ENCODE results near the gene NUDT1. TPM values are rescaled to one million over a fixed set of nuclear protein-coding genes. Genes with fewer than 3 reads are reported as not detected.

The NUDT1 gene
- total RNA-seq, 2 experiments from 2014 or later: 12.8 to 13.0 TPM

- H3K4me3 ChIP-seq (ENCODE audit: low read length): no peak overlapping the region
- H3K4me1 Mint-ChIP-seq (ENCODE audit: low read depth): no peaks in the 10 kb centered on the region
- ATAC-seq (ENCODE audit: poor library complexity) (no peak), DNase-seq (peak in 1 of 14 experiments; percentile 11)
- peaks cover 11 to 25% of the 10 kb centered on the region in 2 experiments for H3K9me3 ChIP-seq (ENCODE audit: control insufficient read depth in 1 of 2, insufficient read depth in 1 of 2, low read length in 2 of 2)
- CTCF ChIA-PET: no interaction called here
- TF ChIP-seq CTCF (IDR thresholded peaks at IDR 0.05): no peak
- no peak overlapping the region for H3K4me3 Mint-ChIP-seq
- H3K27ac ChIP-seq (ENCODE audit: low read depth in 1 of 2, low read length in 2 of 2): no peak overlapping the region
- intact Hi-C loops (cut with DNase I, micrococcal nuclease): no loop called here
- H3K4me1 ChIP-seq (ENCODE audit: insufficient read depth, low read length): no peaks in the 10 kb centered on the region
- no peak overlapping the region for H3K27ac Mint-ChIP-seq
- peaks cover 26% of the 10 kb centered on the region for H3K36me3 ChIP-seq (ENCODE audit: insufficient read depth, low read length)
- no peaks in the 10 kb centered on the region for H3K27me3 Mint-ChIP-seq
- H3K9me3 Mint-ChIP-seq: no peaks in the 10 kb centered on the region
- H3K27me3 ChIP-seq (ENCODE audit: control insufficient read depth in 1 of 2, insufficient read depth in 2 of 2, low read length in 2 of 2): no peaks in the 10 kb centered on the region
- POLR2A ChIA-PET: no interaction called here
- H3K36me3 Mint-ChIP-seq (ENCODE audit: low read depth): peaks cover 47% of the 10 kb centered on the region
These were observed 44.4 kb upstream of the NUDT1 start for GRCh38 chr7:2197436-2198155.

DNA sequence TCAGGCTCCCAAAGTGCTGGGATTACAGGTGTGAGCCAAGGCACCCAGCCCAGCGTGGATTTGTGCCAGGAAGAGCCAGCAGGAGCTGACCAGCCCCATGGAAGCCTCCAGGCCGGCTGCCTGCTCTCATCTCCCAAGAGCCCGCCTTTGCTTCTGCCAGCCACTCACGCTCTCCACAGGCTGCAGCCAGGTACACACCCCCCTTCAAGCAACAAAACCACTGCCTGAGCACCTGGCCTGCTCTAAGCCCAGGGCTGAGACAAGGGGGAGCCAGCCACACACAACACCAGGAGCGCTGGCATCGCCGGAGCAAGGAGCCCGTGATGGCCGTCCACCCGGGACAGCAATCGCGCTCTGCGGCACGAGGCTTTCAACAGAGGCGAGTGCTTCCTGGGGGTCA is 43.8 kb upstream of the NUDT1 start:
- ChIA-PET CTCF (no interaction called here), POLR2A (no interaction called here)
- H3K4me1 Mint-ChIP-seq (ENCODE audit: low read depth): no peaks in the 10 kb centered on the region
- peaks cover 40% of the 10 kb centered on the region for H3K36me3 Mint-ChIP-seq (ENCODE audit: low read depth)
- no peak for TF ChIP-seq CTCF (IDR thresholded peaks at IDR 0.05)
- no peak overlapping the region for H3K4me3 ChIP-seq (ENCODE audit: low read length)
- no peaks in the 10 kb centered on the region for H3K4me1 ChIP-seq (ENCODE audit: insufficient read depth, low read length)
- no peak for DNase-seq
- no peak for ATAC-seq (ENCODE audit: poor library complexity)
- no peaks in the 10 kb centered on the region for H3K9me3 Mint-ChIP-seq
- H3K27me3 Mint-ChIP-seq: no peaks in the 10 kb centered on the region
- H3K4me3 Mint-ChIP-seq: no peak overlapping the region
- no peak overlapping the region for H3K27ac ChIP-seq (ENCODE audit: low read depth in 1 of 2, low read length in 2 of 2)
- H3K36me3 ChIP-seq (ENCODE audit: insufficient read depth, low read length): peaks cover 22% of the 10 kb centered on the region
- H3K27me3 ChIP-seq (ENCODE audit: control insufficient read depth in 1 of 2, insufficient read depth in 2 of 2, low read length in 2 of 2): no peaks in the 10 kb centered on the region
- H3K9me3 ChIP-seq (ENCODE audit: control insufficient read depth in 1 of 2, insufficient read depth in 1 of 2, low read length in 2 of 2): peaks cover 11 to 25% of the 10 kb centered on the region in 2 experiments
- H3K27ac Mint-ChIP-seq: no peak overlapping the region
- intact Hi-C loops (cut with DNase I, micrococcal nuclease): no loop called here

DNA sequence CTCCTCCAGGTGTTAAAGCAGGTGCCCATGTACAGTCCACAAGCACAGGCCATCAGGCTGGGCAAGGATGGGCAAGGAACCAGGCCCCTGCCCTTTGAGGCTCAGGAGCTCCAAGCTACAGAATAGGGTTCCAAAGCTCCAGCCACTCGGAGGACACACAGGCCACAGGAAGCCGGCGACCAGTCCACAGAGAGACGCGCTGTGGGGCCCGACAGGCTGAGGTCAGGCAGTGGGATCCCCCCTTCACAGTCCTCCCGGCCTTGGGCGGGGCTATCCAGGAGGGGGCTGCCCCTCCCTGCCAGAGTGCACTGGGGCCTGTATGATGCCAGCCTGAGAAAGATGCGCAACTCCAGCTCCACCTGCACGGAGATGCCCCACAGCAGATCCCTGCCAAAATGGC is 43.3 kb upstream of the NUDT1 start:
- no peak for TF ChIP-seq CTCF (IDR thresholded peaks at IDR 0.05)
- H3K4me1 Mint-ChIP-seq (ENCODE audit: low read depth): no peaks in the 10 kb centered on the region
- H3K9me3 Mint-ChIP-seq: no peaks in the 10 kb centered on the region
- H3K4me3 Mint-ChIP-seq: no peak overlapping the region
- ChIA-PET CTCF (no interaction called here), POLR2A (no interaction called here)
- peaks cover 11 to 25% of the 10 kb centered on the region in 2 experiments for H3K9me3 ChIP-seq (ENCODE audit: control insufficient read depth in 1 of 2, insufficient read depth in 1 of 2, low read length in 2 of 2)
- no peaks in the 10 kb centered on the region for H3K27me3 Mint-ChIP-seq
- no peak overlapping the region for H3K27ac Mint-ChIP-seq
- H3K27me3 ChIP-seq (ENCODE audit: control insufficient read depth in 1 of 2, insufficient read depth in 2 of 2, low read length in 2 of 2): no peaks in the 10 kb centered on the region
- H3K36me3 Mint-ChIP-seq (ENCODE audit: low read depth): peaks cover 39% of the 10 kb centered on the region
- H3K4me3 ChIP-seq (ENCODE audit: low read length): no peak overlapping the region
- no peaks in the 10 kb centered on the region for H3K4me1 ChIP-seq (ENCODE audit: insufficient read depth, low read length)
- no peak for ATAC-seq (ENCODE audit: poor library complexity)
- intact Hi-C loops (cut with DNase I, micrococcal nuclease): no loop called here
- no peak overlapping the region for H3K27ac ChIP-seq (ENCODE audit: low read depth in 1 of 2, low read length in 2 of 2)
- no peak for DNase-seq
- peaks cover 22% of the 10 kb centered on the region for H3K36me3 ChIP-seq (ENCODE audit: insufficient read depth, low read length)
